HCT116 (cell line): ENCODE results near the gene DNMT3A.

Experiments used
- CEBPB ChIP-seq: IDR thresholded peaks from 2 replicates; pipeline ENCODE4 v1.6.1; 2012; ENCODE audit warnings: low read depth
- EGR1 ChIP-seq: IDR thresholded peaks from 2 replicates; pipeline ENCODE4 v1.6.1; 2012; ENCODE audit warnings: low read depth
- ELF1 ChIP-seq: IDR thresholded peaks from 2 replicates; pipeline ENCODE4 v1.6.1; 2012; ENCODE audit warnings: low read depth, borderline replicate concordance
- EZH2 ChIP-seq: fragments of 200-600 bp; sonication (generic); IDR thresholded peaks from 2 replicates; pipeline ENCODE4 v1.6.1; 2017; ENCODE audit warnings: antibody characterized with exemption, mixed run types
- POLR2A ChIP-seq: IDR thresholded peaks from 2 replicates; pipeline ENCODE4 v1.7.0; 2011; ENCODE audit warnings: borderline replicate concordance; ENCODE audit not compliant: insufficient read depth, insufficient read length; ENCODE audit errors: extremely low read depth
- POLR2AphosphoS5 ChIP-seq: IDR thresholded peaks from 2 replicates; pipeline ENCODE4 v1.6.1; 2011; ENCODE audit warnings: mild to moderate bottlenecking, low read depth, low read length, moderate library complexity
- RAD21 ChIP-seq: IDR thresholded peaks from 2 replicates; pipeline ENCODE4 v1.6.1; 2012; ENCODE audit warnings: low read depth, mild to moderate bottlenecking
- SIN3A ChIP-seq: IDR thresholded peaks from 2 replicates; pipeline ENCODE4 v1.6.1; 2012; ENCODE audit warnings: low read depth
- SP1 ChIP-seq: IDR thresholded peaks from 2 replicates; pipeline ENCODE4 v1.6.1; 2012; ENCODE audit warnings: low read depth
- TF ChIP-seq, protein P1 (sequence below), 3 experiments: fragments of 200-600 bp in 1 of 3; sonication (generic) in 1 of 3; IDR thresholded peaks in 2 of 3; conservative IDR thresholded peaks in 1 of 3; 2 replicates each; pipeline ENCODE4 v1.5.1; 2012 to 2017; ENCODE audit warnings: low read depth in 2 of 3, low read length in 2 of 3, antibody characterized with exemption in 1 of 3, borderline replicate concordance in 1 of 3, control low read depth in 1 of 3, mild to moderate bottlenecking in 1 of 3, mixed read lengths in 1 of 3, mixed run types in 1 of 3, moderate library complexity in 1 of 3; ENCODE audit not compliant: insufficient read depth in 1 of 3
- TF ChIP-seq, protein P2 (sequence below): IDR thresholded peaks from 2 replicates; pipeline ENCODE4 v1.6.1; 2012
- TF ChIP-seq, protein P3 (sequence below): IDR thresholded peaks from 2 replicates; pipeline ENCODE4 v1.6.1; 2012
- TF ChIP-seq, protein P4 (sequence below): IDR thresholded peaks from 2 replicates; pipeline ENCODE4 v1.6.1; 2012; ENCODE audit warnings: low read depth

DNA sequence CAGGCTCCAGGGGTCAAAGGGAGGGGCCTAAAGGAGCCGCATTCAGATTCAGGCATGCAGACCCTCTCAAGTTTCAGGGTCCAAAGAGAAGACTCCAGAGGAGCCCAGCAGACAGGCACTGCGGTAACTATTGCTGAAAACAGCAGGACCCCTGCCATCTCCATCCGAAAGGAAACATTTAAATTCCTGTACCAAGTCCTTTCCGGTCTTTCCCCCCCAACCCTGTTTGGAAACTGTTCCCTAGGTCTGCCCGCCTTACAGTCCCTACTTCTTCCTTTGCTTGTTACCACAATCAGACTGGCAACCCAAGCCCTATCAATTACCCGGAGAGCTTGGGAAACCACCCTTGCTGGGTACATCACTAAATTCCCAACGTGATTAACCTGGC lies 82.0 kb downstream of the DNMT3A start:
- no peak for TF ChIP-seq POLR2A
- TF ChIP-seq POLR2AphosphoS5: no peak
- no peak for TF ChIP-seq EGR1
- TF ChIP-seq, protein P1, sequence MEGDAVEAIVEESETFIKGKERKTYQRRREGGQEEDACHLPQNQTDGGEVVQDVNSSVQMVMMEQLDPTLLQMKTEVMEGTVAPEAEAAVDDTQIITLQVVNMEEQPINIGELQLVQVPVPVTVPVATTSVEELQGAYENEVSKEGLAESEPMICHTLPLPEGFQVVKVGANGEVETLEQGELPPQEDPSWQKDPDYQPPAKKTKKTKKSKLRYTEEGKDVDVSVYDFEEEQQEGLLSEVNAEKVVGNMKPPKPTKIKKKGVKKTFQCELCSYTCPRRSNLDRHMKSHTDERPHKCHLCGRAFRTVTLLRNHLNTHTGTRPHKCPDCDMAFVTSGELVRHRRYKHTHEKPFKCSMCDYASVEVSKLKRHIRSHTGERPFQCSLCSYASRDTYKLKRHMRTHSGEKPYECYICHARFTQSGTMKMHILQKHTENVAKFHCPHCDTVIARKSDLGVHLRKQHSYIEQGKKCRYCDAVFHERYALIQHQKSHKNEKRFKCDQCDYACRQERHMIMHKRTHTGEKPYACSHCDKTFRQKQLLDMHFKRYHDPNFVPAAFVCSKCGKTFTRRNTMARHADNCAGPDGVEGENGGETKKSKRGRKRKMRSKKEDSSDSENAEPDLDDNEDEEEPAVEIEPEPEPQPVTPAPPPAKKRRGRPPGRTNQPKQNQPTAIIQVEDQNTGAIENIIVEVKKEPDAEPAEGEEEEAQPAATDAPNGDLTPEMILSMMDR (IDR thresholded peaks at IDR 0.05 in 2 of 3, conservative IDR thresholded peaks at IDR 0.05 in 1 of 3; ENCODE audit: borderline replicate concordance in 1 of 3, insufficient read depth in 1 of 3, low read depth in 2 of 3, low read length in 2 of 3): no peak
- no peak for TF ChIP-seq CEBPB
- no peak for TF ChIP-seq EZH2
- no peak for TF ChIP-seq SP1
- TF ChIP-seq, protein P2, sequence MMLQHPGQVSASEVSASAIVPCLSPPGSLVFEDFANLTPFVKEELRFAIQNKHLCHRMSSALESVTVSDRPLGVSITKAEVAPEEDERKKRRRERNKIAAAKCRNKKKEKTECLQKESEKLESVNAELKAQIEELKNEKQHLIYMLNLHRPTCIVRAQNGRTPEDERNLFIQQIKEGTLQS: no peak
- no peak for TF ChIP-seq ELF1
- TF ChIP-seq, protein P3, sequence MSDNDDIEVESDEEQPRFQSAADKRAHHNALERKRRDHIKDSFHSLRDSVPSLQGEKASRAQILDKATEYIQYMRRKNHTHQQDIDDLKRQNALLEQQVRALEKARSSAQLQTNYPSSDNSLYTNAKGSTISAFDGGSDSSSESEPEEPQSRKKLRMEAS: no peak
- no peak for TF ChIP-seq RAD21
- TF ChIP-seq SIN3A: no peak
- TF ChIP-seq, protein P4, sequence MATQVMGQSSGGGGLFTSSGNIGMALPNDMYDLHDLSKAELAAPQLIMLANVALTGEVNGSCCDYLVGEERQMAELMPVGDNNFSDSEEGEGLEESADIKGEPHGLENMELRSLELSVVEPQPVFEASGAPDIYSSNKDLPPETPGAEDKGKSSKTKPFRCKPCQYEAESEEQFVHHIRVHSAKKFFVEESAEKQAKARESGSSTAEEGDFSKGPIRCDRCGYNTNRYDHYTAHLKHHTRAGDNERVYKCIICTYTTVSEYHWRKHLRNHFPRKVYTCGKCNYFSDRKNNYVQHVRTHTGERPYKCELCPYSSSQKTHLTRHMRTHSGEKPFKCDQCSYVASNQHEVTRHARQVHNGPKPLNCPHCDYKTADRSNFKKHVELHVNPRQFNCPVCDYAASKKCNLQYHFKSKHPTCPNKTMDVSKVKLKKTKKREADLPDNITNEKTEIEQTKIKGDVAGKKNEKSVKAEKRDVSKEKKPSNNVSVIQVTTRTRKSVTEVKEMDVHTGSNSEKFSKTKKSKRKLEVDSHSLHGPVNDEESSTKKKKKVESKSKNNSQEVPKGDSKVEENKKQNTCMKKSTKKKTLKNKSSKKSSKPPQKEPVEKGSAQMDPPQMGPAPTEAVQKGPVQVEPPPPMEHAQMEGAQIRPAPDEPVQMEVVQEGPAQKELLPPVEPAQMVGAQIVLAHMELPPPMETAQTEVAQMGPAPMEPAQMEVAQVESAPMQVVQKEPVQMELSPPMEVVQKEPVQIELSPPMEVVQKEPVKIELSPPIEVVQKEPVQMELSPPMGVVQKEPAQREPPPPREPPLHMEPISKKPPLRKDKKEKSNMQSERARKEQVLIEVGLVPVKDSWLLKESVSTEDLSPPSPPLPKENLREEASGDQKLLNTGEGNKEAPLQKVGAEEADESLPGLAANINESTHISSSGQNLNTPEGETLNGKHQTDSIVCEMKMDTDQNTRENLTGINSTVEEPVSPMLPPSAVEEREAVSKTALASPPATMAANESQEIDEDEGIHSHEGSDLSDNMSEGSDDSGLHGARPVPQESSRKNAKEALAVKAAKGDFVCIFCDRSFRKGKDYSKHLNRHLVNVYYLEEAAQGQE: no peak
